ENCODE results near the gene C1orf53. TPM values are rescaled to one million over a fixed set of nuclear protein-coding genes. Genes with fewer than 3 reads are reported as not detected.
A peak's percentile ranks its signal among the peaks of the same experiment; 100 is the strongest.

Gene C1orf53
- total RNA-seq, 1 experiment from 2014 or later: 1.4 TPM

DNA sequence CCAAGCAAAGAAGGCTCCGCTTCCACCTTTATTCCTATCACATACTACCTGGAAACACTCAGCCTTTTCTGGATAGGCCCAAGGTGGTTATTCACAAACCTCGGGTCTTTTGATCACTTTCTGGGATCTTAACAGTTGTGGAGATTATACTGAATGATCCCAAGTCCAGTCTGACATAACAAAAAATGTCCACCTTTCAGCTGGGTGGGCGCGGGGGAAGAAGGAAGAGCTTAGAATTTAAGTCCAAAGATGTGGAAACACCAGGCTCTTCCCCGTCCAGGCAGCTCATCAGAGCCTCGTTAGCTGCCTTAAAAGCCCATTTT is 338 bp upstream of the C1orf53 start:
- Histone ChIP-seq H3K23ac (ENCODE audit: insufficient read length, low read depth, low read length) (no peak overlapping the region), H4K91ac (ENCODE audit: insufficient read length, low read depth, low read length) (no peak overlapping the region), H3K4me2 (ENCODE audit: insufficient read depth, insufficient read length, low read length) (peak overlapping the region; percentile 88), H3K27me3 (ENCODE audit: insufficient read depth, low read length) (peaks cover 33% of the 10 kb centered on the region), H3K4ac (ENCODE audit: low read depth, low read length) (no peak overlapping the region), H3K18ac (ENCODE audit: insufficient read length, low read depth, low read length) (peak overlapping the region; percentile 79), H2AK5ac (ENCODE audit: insufficient read length, low read length) (no peak overlapping the region), H2BK5ac (ENCODE audit: insufficient read length, low read length) (no peak overlapping the region), H2BK20ac (ENCODE audit: low read depth, low read length, poor library complexity, severe bottlenecking) (no peak overlapping the region), H3K4me1 (ENCODE audit: insufficient read depth, low read length) (no peaks in the 10 kb centered on the region; the same call in 1 of the 2 replicates), H3K79me1 (ENCODE audit: insufficient read depth, low read depth, low read length, poor library complexity, severe bottlenecking) (no peaks in the 10 kb centered on the region), H4K8ac (replicated peaks; ENCODE audit: insufficient read length, low read depth, low read length) (no peak overlapping the region), H3K56ac (ENCODE audit: insufficient read length, low read depth, low read length) (no peak overlapping the region), H3K14ac (ENCODE audit: insufficient read depth, low read length) (peak overlapping the region; percentile 98), H2AFZ (ENCODE audit: low read length) (peak overlapping the region; percentile 92), H3T11ph (ENCODE audit: low read length) (no peak overlapping the region), H4K5ac (ENCODE audit: insufficient read length, low read depth, low read length) (no peak overlapping the region), H4K20me1 (ENCODE audit: control insufficient read depth, insufficient read depth, insufficient read length) (no peaks in the 10 kb centered on the region), H2BK120ac (ENCODE audit: low read depth, low read length, poor library complexity, severe bottlenecking) (no peak overlapping the region), H3K9me3 (ENCODE audit: control insufficient read depth, low read depth, low read length) (no peaks in the 10 kb centered on the region), H3K23me2 (ENCODE audit: insufficient read length, low read depth, low read length, poor library complexity, severe bottlenecking) (peaks cover 8% of the 10 kb centered on the region), H2BK15ac (ENCODE audit: low read depth, low read length) (no peak overlapping the region), H2BK12ac (ENCODE audit: insufficient read length, low read depth, low read length) (no peak overlapping the region), H3K27ac (ENCODE audit: insufficient read length, low read depth, low read length) (no peak overlapping the region), H3K79me2 (ENCODE audit: insufficient read depth, low read length) (no peaks in the 10 kb centered on the region), H3K9ac (ENCODE audit: extremely low read depth, insufficient read length, low read length) (peak overlapping the region; percentile 53)
- Mint-ChIP-seq H3K27ac (peak overlapping the region in 1 of 3 experiments; percentile 68; a peak in 2 of 7 replicates), H3K4me3 (peak overlapping the region; percentile 79), H3K36me3 (ENCODE audit: insufficient read depth in 1 of 3, low read depth in 3 of 3) (no peaks in the 10 kb centered on the region), H3K27me3 (ENCODE audit: low read depth) (peaks cover 67% of the 10 kb centered on the region), H3K4me1 (peaks cover 18 to 21% of the 10 kb centered on the region in 2 experiments), H3K9me3 (no peaks in the 10 kb centered on the region; a peak in 1 of 5 replicates)
- no CpG with 5 or more reads among the region's 6 CpGs for WGBS (ENCODE audit: extremely low coverage, insufficient read length, low lambda C conversion rate)
- no peak for TF ChIP-seq CTCF (conservative IDR thresholded peaks at IDR 0.05)
- no peak for DNase-seq
